ENCODE data around the gene IL15. TPM values are rescaled to one million over a fixed set of nuclear protein-coding genes. Genes with fewer than 3 reads are reported as not detected.

The IL15 gene
- total and polyA plus RNA-seq, 2 experiments from 2014 or later, result 5.8 to 7.6 TPM

DNA sequence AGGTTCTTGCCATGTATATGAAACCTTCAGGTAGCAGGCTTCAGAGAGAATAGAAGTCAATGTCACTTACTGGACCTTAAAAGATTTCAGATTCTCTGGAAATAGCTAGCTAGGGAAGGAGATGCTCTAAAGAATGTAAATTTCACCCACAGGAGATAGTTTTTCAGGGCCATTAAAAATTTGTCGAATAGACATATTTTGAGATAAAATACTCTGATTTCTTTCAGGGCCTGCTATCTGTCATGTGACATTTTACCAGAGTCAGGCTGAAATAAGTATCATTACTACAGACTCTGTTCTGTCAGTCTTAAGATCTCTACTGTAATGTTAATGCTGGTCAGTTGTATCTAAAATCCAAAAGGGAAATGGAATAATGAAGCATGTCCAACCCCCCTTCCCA is 15.7 kb upstream of the IL15 start:
- Histone ChIP-seq H3K4me2 (ENCODE audit: unreplicated experiment) (no peak overlapping the region), H4K20me1 (ENCODE audit: insufficient read depth) (no peaks in the 10 kb centered on the region), H3K4me3 (no peak overlapping the region), H3K79me2 (ENCODE audit: insufficient read depth) (no peaks in the 10 kb centered on the region), H3K4me1 (ENCODE audit: insufficient read depth) (no peaks in the 10 kb centered on the region), H3K9me2 (ENCODE audit: insufficient read depth) (no peaks in the 10 kb centered on the region), H3K9me3 (ENCODE audit: low read depth) (no peaks in the 10 kb centered on the region), H3K9ac (no peak overlapping the region), H2AFZ (no peak overlapping the region), H3K27ac (no peak overlapping the region), H3K27me3 (replicated peaks; ENCODE audit: insufficient read depth) (no peaks in the 10 kb centered on the region), H3F3A (ENCODE audit: insufficient read depth) (no peaks in the 10 kb centered on the region), H3K36me3 (ENCODE audit: low read depth) (no peaks in the 10 kb centered on the region)
- 97 to 100% methylated on average over 1 of the region's 1 CpG for WGBS, 2 experiments (ENCODE audit: low coverage in 1 of 2, low lambda C conversion rate in 2 of 2, missing lambda C conversion rate in 2 of 2)
- DNase-seq, result no peak
- TF ChIP-seq EZH2phosphoT487 (IDR thresholded peaks at IDR 0.05; ENCODE audit: insufficient read depth, low read depth) (no peak), EZH2 (IDR thresholded peaks at IDR 0.05; ENCODE audit: insufficient read depth, poor library complexity, severe bottlenecking) (no peak)
- in situ Hi-C loops (cut with MboI), result no loop called here

DNA sequence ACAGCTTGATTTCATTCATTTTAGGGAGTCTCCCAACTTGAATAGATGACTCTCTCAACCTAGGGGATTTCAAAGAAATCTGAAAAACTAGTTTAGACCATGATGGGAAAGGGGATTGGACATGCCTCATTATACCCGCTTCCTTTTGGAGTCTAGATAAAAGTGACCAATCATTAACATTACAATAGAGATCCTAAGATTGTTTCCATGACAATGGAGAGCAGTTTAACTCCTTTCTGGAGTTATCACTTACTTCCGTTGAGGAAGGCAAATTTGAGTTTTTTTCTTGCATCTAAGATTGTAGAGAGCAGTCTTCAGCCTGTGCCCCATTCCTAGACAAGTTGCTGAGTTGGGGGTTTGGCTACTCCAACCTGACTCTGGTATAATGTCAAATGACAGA is 11.4 kb upstream of the IL15 start:
- no peak for DNase-seq
- Histone ChIP-seq H3K79me2 (ENCODE audit: insufficient read depth) (no peaks in the 10 kb centered on the region), H2AFZ (no peak overlapping the region), H3K9me2 (ENCODE audit: insufficient read depth) (no peaks in the 10 kb centered on the region), H3K27me3 (replicated peaks; ENCODE audit: insufficient read depth) (no peaks in the 10 kb centered on the region), H3F3A (ENCODE audit: insufficient read depth) (no peaks in the 10 kb centered on the region), H4K20me1 (ENCODE audit: insufficient read depth) (no peaks in the 10 kb centered on the region), H3K4me3 (no peak overlapping the region), H3K9me3 (ENCODE audit: low read depth) (no peaks in the 10 kb centered on the region), H3K4me2 (ENCODE audit: unreplicated experiment) (no peak overlapping the region), H3K4me1 (ENCODE audit: insufficient read depth) (no peaks in the 10 kb centered on the region), H3K36me3 (ENCODE audit: low read depth) (no peaks in the 10 kb centered on the region), H3K9ac (no peak overlapping the region), H3K27ac (no peak overlapping the region)
- TF ChIP-seq EZH2phosphoT487 (IDR thresholded peaks at IDR 0.05; ENCODE audit: insufficient read depth, low read depth), result no peak
- no peak for TF ChIP-seq EZH2 (IDR thresholded peaks at IDR 0.05; ENCODE audit: insufficient read depth, poor library complexity, severe bottlenecking)
- 59 to 71% methylated on average over 2 of the region's 2 CpGs for WGBS, 2 experiments (ENCODE audit: low coverage in 1 of 2, low lambda C conversion rate in 2 of 2, missing lambda C conversion rate in 2 of 2)
- in situ Hi-C loops (cut with MboI), result no loop called here

DNA sequence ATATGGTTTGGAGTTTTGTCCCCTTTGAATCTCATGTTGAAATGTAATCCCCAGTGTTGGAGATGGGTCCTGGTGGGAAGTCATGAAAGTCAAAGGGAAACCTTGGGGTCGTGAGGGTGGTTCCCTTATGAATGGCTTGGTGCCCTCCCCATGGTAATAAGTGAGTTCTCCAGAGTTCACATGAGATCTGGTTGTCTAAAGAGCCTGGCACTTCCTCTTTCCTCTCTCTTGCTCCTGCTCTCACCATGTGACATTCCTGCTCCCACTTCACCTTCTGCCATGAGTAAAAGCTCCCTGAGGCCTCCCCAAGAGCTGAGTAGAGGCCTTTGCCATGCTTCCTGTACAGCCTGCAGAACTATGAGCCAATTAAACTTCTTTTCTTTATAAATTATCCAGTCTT is 5.5 kb upstream of the IL15 start:
- H3F3A ChIP-seq (ENCODE audit: insufficient read depth), result no peaks in the 10 kb centered on the region
- no peaks in the 10 kb centered on the region for H3K9me2 ChIP-seq (ENCODE audit: insufficient read depth)
- WGBS, 2 experiments (ENCODE audit: low coverage in 1 of 2, low lambda C conversion rate in 2 of 2, missing lambda C conversion rate in 2 of 2), result 78 to 86% methylated on average over 1 of the region's 1 CpG
- DNase-seq, result no peak
- no peak overlapping the region for H3K4me2 ChIP-seq (ENCODE audit: unreplicated experiment)
- H2AFZ ChIP-seq, result no peak overlapping the region
- no peaks in the 10 kb centered on the region for H4K20me1 ChIP-seq (ENCODE audit: insufficient read depth)
- H3K36me3 ChIP-seq (ENCODE audit: low read depth), result no peaks in the 10 kb centered on the region
- in situ Hi-C loops (cut with MboI), result no loop called here
- H3K9ac ChIP-seq, result no peak overlapping the region
- TF ChIP-seq EZH2 (IDR thresholded peaks at IDR 0.05; ENCODE audit: insufficient read depth, poor library complexity, severe bottlenecking) (no peak), EZH2phosphoT487 (IDR thresholded peaks at IDR 0.05; ENCODE audit: insufficient read depth, low read depth) (no peak)
- no peak overlapping the region for H3K4me3 ChIP-seq
- no peaks in the 10 kb centered on the region for H3K9me3 ChIP-seq (ENCODE audit: low read depth)
- H3K4me1 ChIP-seq (ENCODE audit: insufficient read depth), result no peaks in the 10 kb centered on the region; the same call in 1 of the 2 replicates
- no peaks in the 10 kb centered on the region for H3K79me2 ChIP-seq (ENCODE audit: insufficient read depth)
- no peaks in the 10 kb centered on the region for H3K27me3 ChIP-seq (replicated peaks; ENCODE audit: insufficient read depth)
- H3K27ac ChIP-seq, result no peak overlapping the region

DNA sequence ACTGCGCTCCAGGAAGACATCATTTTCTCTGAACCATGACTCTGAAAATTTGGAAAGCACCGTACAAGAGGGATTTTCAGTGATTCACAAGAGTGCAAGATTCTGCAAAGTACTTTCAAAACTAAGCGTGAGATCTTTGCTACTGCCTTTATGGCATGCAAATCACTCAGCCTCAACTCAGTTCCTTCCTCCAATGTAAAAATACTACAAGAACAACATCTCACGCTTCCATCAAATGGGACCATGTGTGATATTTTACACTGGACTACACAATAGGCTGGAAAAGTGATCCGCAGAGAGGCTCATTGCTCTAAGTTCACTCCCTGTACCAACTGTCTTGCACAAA is 674 bp upstream of the IL15 start:
- WGBS, 2 experiments (ENCODE audit: low coverage in 1 of 2, low lambda C conversion rate in 2 of 2, missing lambda C conversion rate in 2 of 2), result 60 to 67% methylated on average over 5 of the region's 5 CpGs
- Histone ChIP-seq H2AFZ (peak overlapping the region; percentile 96), H3K4me3 (peak overlapping the region; percentile 96), H3K4me1 (ENCODE audit: insufficient read depth) (peaks cover 9% of the 10 kb centered on the region; the same call in 1 of the 2 replicates), H3K27me3 (replicated peaks; ENCODE audit: insufficient read depth) (no peaks in the 10 kb centered on the region), H4K20me1 (ENCODE audit: insufficient read depth) (no peaks in the 10 kb centered on the region), H3K79me2 (ENCODE audit: insufficient read depth) (peaks cover 35% of the 10 kb centered on the region), H3K9me3 (ENCODE audit: low read depth) (no peaks in the 10 kb centered on the region), H3K4me2 (ENCODE audit: unreplicated experiment) (peak overlapping the region; percentile 94), H3K36me3 (ENCODE audit: low read depth) (no peaks in the 10 kb centered on the region), H3F3A (ENCODE audit: insufficient read depth) (no peaks in the 10 kb centered on the region), H3K9ac (peak overlapping the region; percentile 86), H3K9me2 (ENCODE audit: insufficient read depth) (no peaks in the 10 kb centered on the region), H3K27ac (peak overlapping the region; percentile 62; the same call in 1 of the 2 replicates)
- TF ChIP-seq EZH2phosphoT487 (IDR thresholded peaks at IDR 0.05; ENCODE audit: insufficient read depth, low read depth) (no peak), EZH2 (IDR thresholded peaks at IDR 0.05; ENCODE audit: insufficient read depth, poor library complexity, severe bottlenecking) (no peak)
- in situ Hi-C loops (cut with MboI), result no loop called here
- DNase-seq, result no peak

Measured in GM23248 (cell line).